Putamen (tissue), 1 donor: Measurements from ENCODE around the gene TSPAN32.
"Not testable (repeated sequence)": the region's sequence is repeated elsewhere in the genome, so short reads cannot be mapped to it uniquely, and the experiment has no call there.

Experiments
- DNase-seq: peaks from one replicate; pipeline ENCODE4 v3.0.0-alpha.2; 2016; ENCODE audit warnings: low spot score

Gene TSPAN32

GRCh38 chr11:2342981-2343380 lies 41.2 kb downstream of the TSPAN32 start:
- DNase-seq, result no peak

- DNase-seq, result no peak
Measured at GRCh38 chr11:2343502-2343901, 41.7 kb downstream of the TSPAN32 start.

- DNase-seq, result no peak
Measured at GRCh38 chr11:2345050-2345449, 43.2 kb downstream of the TSPAN32 start.

GRCh38 chr11:2346014-2346413 lies 44.2 kb downstream of the TSPAN32 start:
- no peak for DNase-seq

- no peak for DNase-seq
Measured at GRCh38 chr11:2346586-2347307, 44.9 kb downstream of the TSPAN32 start.

GRCh38 chr11:2347308-2347830 lies 45.6 kb downstream of the TSPAN32 start:
- DNase-seq, result no peak

- no peak for DNase-seq
Measured at GRCh38 chr11:2348986-2349385, 47.2 kb downstream of the TSPAN32 start.

- no peak for DNase-seq
Measured at GRCh38 chr11:2351701-2352100, 49.9 kb downstream of the TSPAN32 start.

GRCh38 chr11:2352420-2352819 lies 50.6 kb downstream of the TSPAN32 start:
- DNase-seq, result no peak

- no peak for DNase-seq
Measured at GRCh38 chr11:2355000-2355644, 53.3 kb downstream of the TSPAN32 start.

GRCh38 chr11:2357246-2357645 lies 55.4 kb downstream of the TSPAN32 start:
- DNase-seq, result no peak

GRCh38 chr11:2357651-2358050 lies 55.8 kb downstream of the TSPAN32 start:
- not testable (repeated sequence) for DNase-seq

GRCh38 chr11:2358754-2359442 lies 57.1 kb downstream of the TSPAN32 start:
- no peak for DNase-seq

- no peak for DNase-seq
Measured at GRCh38 chr11:2359557-2359956, 57.7 kb downstream of the TSPAN32 start.

- no peak for DNase-seq
Measured at GRCh38 chr11:2360081-2360642, 58.3 kb downstream of the TSPAN32 start.

GRCh38 chr11:2361565-2361964 lies 59.8 kb downstream of the TSPAN32 start:
- DNase-seq, result no peak

GRCh38 chr11:2362414-2362813 lies 60.6 kb downstream of the TSPAN32 start:
- DNase-seq, result no peak

GRCh38 chr11:2363130-2363529 lies 61.3 kb downstream of the TSPAN32 start:
- DNase-seq, result no peak

- no peak for DNase-seq
Measured at GRCh38 chr11:2363577-2364370, 62.0 kb downstream of the TSPAN32 start.

GRCh38 chr11:2364386-2364785 lies 62.6 kb downstream of the TSPAN32 start:
- not testable (repeated sequence) for DNase-seq

- DNase-seq, result no peak
Measured at GRCh38 chr11:2365571-2366210, 63.9 kb downstream of the TSPAN32 start.
